Stimulated activated CD4-positive, alpha-beta T cell treated with anti-CD3 and anti-CD28 coated beads, Interleukin-2, amount 100 ng/mL, for 4 hours (primary cell): ENCODE data around the gene TMEM218.

Experiments
- DNase-seq: peaks from one replicate; pipeline ENCODE4 v3.0.0-alpha.2; 2020; ENCODE audit warnings: low read depth

TMEM218 gene

GRCh38 chr11:125111343-125112207, at the start of gene TMEM218:
TSS of gene TMEM218 (minus strand) at chr11:125111626. CDS start at chr11:125102241, 9,385 bp downstream.
- DNase-seq = peak; percentile 91

- DNase-seq = no peak
Measured at GRCh38 chr11:125157953-125158680, 46.7 kb upstream of the TMEM218 start.

DNA sequence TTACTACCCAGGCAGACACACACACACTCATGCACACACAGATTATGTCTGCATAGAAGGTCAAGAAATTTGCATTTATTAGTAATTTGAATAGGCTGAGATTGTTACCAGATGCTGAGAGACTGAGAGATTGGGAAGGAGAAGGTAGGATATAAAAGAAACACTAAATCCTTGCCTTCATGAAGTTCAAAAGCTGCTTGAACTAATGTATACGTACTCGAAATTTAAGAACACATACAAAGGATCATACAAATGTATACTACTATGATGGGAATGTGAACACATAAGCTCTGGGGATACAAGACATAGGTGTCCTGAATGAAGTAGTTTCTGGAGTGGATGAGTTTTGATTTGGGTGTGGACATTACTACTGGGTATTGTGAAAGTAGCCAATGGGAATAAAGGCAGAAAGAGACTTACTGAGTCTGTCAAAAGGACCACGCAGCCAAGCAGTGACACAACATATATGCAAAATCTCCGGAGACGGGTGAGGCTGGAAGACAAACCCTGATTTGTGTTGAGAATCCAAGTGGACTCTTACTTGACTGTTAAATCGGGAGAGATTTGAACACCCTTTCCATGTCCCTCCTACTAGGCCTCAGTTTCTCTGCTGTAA, 45.8 kb upstream of the TMEM218 start:
- no peak for DNase-seq

DNA sequence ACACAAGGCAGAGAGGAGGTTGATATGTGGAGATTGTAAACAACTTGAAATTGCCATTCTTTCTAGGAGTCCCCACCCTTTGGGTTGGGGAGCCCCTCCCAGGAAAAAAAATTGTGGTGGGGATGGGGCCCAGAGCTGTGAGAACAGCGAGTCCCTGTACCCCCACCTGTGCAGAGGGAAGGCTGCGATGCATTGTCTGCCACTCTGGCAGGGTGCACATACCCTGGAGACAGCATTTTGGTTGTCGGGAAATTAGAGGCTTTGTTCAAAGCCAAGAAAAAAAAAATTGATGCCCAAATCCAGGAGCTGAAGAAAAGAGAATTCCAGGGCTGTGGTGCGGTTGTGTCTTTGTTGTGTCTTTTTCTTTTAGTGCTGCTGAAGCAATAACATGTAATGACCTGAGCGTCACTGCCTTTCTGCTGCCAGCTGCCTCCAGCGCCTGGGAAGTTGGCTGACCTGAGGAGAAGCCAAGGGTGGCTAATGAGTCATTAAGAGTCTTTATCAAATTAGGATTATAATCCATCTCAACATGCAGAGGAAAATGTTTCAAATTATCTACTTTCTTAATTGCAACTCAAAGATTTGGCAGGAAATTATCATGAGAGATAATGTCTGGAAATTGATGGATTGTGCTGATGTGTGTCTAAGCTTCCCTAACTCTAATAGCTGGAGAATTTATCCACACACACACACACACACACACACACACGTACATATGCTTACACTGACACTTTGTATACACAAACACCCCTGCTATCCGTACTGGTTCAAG, 45.1 kb upstream of the TMEM218 start:
- DNase-seq = no peak

DNA sequence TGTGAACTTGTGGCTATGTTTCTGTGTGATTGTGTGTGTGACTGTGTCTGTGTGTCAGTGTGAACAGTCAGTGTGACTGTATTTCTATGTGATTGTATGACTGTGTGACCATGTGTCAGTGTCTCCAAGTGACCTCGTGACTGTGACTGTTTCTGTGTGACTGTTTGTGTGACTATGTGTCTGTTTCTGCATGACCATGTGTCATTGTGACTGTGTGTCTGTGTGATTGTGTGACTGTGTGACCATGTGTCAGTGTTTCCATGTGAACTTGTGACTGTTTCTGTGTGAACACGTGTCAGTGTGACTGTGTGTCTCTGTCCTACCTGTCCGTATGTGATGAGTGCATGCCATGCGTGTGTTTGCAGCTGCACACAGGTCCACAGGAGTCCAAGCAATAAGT, 44.3 kb upstream of the TMEM218 start:
- DNase-seq = no peak

GRCh38 chr11:125155100-125155444, 43.6 kb upstream of the TMEM218 start:
- no peak for DNase-seq

DNA sequence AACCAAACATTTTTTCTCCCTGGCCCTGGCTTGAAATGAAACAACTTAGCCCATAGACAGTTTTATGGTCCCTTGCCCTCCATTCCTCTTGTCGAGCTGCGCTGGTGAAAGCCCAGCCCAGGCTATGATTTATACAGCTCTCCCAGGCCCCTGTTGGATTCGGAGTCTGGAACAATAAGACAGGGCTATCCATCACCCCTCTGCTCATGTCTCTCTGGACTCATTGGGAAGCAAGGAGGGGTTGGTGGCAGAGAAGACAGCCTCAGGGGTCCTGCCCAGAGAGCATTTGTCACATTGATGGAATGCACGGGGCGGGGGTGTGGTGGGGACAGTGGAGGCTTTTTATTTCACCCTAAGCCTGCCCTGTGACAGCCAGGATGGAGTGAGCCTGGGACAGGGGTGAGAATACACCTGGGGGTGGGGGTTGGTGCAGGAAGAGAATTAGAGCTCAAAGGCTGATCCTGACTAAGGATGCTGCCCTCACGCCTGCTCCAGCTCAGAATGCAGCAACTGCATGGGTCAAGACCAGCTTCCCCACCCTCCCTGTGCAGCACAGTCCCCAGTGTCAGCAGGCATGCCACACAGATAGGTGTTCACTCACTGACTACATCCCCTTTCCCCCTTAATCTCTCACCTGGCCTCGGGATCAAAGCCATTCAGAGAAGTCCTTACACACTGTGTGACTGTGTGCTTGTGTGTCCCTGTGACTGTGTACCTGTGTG, 43.1 kb upstream of the TMEM218 start:
- no peak for DNase-seq

DNA sequence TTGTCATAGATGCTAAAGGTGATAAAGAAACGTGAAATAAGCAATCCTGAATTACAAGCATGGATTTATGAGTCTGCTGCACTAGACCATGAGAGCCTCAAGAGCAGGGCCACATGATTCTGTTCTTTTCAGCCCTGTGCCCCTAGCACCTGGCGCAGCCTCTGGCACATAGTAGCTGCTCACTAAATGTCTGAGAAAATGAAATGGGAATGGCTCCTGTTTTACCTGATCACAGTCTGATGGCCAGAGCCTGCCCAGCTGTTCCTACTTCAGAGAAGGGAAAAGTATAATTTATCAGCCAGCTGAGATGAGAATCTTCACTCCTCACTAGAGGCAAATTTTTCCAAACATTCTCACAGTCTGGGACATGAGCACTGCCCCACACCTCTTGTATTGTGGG, 42.4 kb upstream of the TMEM218 start:
- no peak for DNase-seq

GRCh38 chr11:125148743-125149142, 37.3 kb upstream of the TMEM218 start:
- no peak for DNase-seq

DNA sequence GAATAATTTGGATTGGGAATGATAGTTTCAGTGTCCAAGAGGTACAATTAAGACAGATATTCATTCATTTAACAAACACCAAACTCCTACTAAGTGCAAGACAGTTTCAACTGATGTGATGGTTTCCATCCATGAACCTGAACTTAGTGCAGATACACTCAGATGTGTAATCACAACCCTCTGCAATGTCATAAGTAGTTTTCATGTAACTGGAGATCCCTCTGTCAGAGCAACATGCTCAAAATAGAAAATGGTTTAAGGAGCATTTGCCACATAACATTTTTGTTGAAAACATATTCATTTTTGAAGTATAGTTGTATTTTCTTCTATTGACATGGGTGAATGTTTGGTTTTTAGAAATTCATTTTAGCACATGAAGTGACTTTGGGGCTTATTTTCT, 36.6 kb upstream of the TMEM218 start:
- DNase-seq = no peak

DNA sequence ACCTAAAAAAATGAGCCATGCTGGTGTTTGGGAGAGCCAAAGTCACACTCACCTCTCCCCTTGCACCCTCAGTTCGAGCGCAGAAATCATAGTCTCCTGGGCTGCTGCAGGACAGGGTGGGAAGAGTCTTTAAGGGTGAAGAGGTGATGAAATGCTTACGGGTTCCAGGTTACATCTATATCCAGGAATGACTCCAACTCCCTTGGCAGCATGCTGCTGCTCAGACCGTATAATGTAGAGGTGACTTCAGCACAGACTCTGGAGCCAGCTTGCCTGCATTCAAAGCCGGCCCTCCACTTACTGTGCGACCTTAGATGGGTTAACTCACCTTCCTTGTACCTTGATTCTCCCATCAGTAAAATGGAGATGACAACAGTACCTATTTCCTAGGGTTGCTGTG, 35.9 kb upstream of the TMEM218 start:
- no peak for DNase-seq

DNA sequence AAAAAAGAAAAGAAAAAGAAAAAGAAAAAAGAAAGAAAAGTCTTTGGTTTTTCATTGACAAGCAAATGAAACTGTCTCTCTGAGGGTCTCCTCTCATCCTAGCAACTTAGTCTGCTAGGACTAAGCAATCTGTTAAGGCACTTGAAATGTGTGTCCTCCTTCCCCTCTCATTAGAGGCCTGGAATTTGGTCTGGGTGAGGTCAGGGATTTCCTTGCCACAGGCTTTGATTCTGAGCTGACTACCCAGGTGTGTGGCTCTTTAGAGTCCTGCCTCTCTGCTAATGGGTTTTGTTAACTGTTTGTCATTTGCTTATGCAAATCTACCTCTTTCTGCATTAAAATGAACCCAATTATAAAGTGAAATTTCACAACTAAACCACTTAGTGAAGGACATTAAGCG, 34.8 kb upstream of the TMEM218 start:
- DNase-seq = no peak

GRCh38 chr11:125141686-125142535, 30.5 kb upstream of the TMEM218 start:
- DNase-seq = peak; percentile 37

DNA sequence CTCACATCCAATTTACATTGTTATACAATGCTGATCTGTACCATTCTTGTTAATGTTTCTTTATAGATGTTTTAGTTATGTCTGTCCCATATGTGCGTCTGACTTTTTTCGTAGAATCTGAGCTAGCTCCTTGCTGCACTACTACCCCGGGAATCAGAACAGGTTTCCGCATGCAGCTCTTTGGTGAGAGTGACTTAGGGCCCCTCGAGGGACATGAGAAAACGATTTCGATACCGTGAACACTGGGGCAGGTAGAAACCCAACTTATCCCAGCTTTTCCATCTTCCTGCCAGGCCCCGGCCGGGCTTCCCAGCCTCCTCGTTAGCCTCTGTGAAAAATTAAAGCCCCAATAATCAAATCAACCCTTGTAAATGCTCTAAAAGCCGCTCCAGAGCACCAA, 29.8 kb upstream of the TMEM218 start:
- DNase-seq = no peak

GRCh38 chr11:125140233-125140632, 28.8 kb upstream of the TMEM218 start:
- no peak for DNase-seq

- DNase-seq = no peak
Measured at GRCh38 chr11:125139778-125140177, 28.4 kb upstream of the TMEM218 start.

DNA sequence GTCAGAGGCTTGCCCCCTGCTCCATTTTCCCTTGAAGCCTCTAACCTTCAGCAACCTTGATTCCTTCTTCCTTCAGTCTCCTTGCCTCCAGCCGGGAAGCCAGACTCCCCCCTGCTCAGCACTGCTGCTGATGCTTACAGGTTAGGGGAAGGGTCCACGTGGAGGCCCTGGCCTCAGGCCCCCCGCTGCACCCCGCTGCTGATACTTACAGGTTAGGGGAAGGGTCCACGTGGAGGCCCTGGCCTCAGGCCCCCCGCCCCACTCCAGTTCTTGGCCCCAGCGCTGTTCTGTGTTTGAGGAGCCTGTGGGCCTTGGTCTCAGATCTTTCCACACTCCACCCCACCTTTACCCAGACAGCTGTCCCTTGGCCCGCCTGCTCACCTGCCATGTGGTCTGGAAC, 27.5 kb upstream of the TMEM218 start:
- DNase-seq = no peak

DNA sequence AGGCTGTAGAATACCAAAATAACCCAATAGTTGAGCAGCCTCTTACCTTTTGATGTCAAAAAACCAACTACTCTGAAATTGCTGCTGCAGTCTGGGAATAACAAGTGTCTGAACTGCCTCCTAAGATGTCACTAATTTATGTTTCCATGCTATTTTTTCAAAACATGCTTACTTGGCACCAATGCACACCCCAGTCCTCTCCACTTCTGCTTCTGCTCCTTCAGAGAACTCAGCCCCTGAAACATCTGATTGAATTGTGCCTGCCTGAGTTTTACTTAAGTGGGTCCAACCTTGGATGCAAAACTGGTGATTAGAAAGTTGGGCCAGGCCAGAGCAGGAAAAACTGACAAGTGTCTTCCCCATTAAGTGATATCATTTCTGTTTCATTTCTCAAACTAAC, 24.6 kb upstream of the TMEM218 start:
- DNase-seq = no peak

GRCh38 chr11:125132596-125132995, 21.2 kb upstream of the TMEM218 start:
- no peak for DNase-seq

DNA sequence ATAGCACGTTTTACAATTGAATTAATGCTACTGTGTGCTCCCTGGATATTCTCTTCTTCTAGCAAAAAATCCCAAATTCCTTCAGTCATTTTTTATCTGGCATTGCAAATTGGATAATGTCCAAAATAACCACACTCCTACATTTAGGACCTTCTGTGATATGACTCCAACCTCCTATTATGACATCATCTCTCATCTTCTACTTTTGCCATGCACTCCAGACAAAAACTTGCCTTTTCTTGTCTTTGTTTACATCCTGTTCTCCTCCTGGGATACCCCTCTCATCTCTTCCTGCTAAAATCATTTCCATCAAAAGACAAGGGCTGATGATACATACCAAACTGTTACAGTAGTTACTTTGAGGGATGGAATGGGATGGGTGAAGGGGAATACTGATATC, 20.6 kb upstream of the TMEM218 start:
- DNase-seq = no peak
